Measurements from ENCODE around the gene DHX29.
A peak's percentile ranks its signal among the peaks of the same experiment; 100 is the strongest.

Gene DHX29

DNA sequence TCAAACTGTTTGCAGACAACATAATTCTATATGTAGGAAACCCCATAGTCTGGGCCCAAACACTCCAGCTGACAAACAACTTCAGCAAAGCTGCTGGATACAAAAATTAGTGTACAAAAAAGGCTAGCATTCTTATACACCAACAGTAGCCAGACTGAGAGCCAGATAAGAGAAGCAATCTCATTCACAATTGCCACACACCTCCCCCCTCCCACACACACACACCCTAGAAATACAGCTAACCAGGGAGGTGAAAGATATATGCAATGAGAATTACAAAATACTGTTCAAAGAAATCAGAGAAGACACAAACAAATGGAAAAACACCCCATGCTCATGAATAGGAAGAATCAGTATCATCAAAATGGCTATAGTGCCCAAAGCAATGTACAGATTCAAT is 9.3 kb upstream of the DHX29 start:
- no peak for DNase-seq (ENCODE audit: low read depth)

DNA sequence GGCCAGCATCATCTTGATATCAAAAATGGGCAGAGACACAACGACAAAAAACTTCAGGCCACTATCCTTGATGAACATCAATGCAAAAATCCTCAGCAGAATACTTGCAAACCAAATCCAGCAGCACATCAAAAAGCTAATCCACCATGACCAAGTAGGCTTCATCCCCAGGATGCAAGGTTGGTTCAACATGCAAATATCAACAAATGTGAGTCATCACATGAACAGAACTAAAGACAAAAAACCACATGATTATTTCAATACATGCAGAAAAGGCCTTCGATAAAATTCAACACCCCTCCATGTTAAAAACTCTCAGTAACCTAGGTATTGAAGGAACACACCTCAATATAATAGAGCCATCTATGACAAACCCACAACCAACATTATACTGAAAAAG is 8.8 kb upstream of the DHX29 start:
- DNase-seq (ENCODE audit: low read depth), result no peak

DNA sequence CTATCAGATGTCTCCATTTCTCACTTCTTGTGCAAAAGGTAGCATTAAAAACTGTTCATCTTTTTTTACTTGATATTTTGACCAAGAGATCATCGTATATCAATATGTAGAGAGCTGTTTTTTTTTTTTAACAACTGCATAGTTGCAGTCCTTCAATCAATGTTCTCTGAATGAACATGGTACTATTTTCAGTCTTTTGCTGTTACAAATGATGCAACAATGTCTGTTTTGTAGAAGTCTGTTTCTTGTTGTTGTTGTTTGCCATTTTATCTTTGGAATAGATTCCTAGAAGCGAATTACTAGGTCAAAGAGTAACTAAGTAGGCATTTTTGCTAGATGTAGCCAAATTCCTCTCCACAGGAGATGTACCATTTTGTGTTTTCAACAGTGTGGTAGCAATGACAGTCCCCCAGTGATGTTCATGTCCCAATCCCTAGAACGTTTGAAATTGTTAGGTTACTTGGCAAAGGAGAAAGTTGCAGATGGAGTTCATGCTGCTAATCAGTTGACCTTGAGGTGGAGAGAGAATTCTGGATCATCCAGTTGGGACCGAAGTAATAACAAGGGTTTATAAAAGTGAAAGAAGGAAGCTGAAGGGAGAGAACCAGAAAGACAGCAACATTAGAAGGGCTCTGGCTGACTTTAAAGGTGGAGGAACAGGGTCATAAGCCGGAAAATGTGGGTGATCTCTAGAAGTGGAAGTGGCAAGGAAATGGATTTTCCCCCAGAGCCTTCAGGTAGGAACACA is 6.5 kb upstream of the DHX29 start:
- no peak for DNase-seq (ENCODE audit: low read depth)

DNA sequence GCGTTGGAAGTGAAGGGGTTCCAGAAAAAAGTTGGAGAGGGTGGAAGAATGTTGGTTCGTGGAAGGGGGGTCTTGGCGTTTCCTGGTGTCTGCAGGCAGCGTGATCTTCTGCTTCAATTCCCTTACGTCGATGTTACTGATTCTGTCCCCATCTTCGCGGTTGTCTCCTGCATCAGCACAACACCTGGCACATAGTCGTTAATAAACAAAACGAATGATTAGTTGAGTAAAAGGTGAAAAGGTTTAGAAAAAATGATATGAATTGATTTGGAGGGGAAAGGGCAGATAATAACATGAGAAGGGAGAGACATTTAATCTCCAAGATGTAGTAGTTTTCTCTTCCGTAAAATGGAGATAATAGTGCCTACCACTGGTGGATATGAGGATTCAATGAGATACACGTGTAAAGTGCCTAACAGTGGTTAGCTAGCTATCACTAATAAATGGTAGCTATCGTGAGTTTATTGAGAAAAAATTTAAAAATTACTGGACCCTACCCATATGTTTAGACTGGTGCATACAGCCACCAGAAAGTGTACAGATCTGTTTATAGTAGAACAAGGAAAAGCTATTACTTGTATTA is 851 bp upstream of the DHX29 start:
- DNase-seq (ENCODE audit: low read depth), result peak; percentile 33

DNA sequence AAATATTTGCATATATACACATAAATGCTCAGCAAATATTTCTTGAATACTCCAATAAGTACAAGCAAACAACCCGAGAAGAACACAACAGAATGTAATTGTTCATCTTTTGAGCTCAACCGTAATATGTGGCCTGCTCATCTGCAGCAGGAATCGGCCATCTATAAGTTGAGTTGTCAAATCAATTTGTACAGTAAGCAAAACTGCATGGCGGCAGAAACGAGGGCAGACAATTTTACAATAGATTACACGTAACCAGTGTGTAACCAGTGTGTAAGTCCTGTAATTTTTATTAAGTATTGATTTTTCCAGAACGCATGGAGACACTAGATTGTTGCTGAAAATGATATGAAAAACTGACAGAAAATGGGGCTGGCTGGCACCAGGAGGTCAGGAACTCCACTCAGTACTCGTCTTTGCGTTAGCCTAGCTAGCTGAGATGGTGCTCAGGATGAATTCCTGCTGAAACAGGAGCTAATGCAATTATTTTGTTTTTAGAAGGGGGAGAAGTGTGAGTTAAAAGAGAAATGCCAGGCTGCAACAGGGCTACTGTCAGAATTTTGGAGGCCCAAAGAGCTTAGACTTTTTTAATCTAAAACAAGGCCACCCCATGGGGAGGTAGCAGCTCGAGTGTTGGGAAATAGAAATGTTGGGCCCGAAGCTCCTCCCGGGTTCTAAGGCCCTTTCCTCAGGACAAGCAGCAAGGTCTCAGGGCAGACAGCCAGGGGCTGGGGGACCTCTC is 682 bp downstream of the DHX29 start:
- DNase-seq (ENCODE audit: low read depth), result peak; percentile 19

DNA sequence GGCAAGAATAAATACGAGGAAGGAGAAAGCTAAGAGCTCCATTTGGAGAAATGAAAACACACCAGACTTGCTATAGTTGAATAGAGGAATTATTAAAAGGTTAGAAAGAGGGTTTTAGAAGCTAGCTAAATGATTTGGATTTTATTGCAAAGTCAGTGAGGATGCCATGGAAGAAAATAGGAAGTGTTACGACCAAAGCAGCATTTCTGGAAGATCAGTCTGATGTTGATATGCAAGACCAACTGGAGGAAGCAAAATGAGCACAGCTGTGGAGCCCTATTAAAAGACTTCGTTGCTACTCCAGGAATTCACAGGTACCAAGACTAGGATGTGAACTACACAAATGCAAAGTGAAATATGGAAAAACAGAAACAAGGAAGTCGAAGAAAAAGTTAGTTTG is 2.1 kb downstream of the DHX29 start:
- DNase-seq (ENCODE audit: low read depth), result no peak

DNA sequence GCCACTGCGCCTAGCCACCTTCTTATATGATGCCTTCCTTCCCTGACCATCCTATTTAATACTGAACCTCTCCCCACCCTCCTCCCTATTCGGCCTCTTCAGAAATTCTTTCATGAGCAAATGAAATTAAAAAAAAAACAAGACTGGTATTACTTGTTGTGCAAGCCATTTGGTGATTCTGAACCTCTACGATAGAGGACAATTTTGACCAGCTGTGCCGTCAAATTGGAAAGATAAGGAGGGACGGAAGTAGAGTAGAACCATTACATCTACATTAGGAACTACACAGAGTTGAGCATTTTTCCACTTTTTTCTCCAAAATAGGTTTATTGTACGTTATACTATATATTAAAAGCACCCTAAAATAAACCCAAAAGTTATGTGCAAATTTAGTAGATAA is 2.9 kb downstream of the DHX29 start:
- DNase-seq (ENCODE audit: low read depth), result no peak

DNA sequence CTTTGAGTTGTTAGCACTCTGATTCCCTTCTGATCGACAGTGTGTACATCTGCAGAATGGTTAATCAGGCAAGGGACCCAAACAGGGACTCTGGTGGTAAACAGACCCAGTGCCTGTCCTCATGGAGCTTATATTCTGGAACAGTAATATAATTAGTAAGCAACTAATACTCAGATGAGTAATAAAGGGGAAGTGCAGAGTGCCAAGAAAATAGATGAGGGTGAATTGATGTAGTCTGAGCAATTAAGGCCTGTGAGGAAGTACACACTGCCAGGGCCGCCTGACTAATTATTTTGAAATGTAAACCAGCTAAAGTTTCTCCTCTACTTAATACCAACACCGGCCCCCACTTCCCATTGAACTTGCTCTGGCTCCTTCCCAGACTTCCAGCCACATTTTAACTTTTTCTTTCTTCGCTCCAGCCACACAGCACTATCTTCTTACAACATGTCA is 4.2 kb downstream of the DHX29 start:
- DNase-seq (ENCODE audit: low read depth), result peak; percentile 98

DNA sequence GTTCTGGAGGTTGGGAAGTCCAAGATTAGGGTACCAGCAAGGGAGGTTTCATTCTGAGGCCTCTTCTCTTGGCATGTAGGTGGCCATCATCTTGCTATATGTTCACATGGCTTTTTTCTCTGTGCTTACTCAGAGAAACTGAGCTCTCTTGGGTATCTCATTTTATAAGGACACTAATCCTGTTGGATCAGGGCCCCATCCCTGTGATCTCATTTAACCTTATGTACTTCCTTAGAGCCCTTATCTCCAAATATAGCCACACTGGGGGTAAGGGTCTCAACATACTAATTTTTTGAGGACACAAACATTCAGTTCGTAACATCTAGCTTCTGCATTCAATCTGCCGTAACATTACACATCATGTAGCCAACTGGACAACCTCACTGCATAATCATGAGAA is 6.6 kb downstream of the DHX29 start:
- DNase-seq (ENCODE audit: low read depth), result no peak

DNA sequence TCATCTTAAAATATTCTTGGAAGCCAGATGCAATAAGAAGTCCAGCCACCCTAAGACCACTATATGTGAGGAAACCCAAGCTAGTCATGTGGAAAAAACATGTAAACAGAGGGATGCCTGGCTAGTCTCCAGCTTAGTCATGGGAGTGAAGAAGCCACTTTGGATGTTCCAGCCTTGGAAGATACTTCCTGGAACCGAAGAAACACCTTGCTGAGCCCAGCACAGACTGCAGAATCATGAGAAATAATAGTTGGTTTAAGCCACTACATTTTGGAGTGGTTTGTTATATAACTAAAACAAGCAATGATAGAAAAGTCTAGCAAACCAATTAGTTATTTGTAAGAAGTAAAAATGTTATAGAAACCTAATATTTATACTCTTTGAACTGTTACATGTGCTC is 12.6 kb downstream of the DHX29 start:
- DNase-seq (ENCODE audit: low read depth), result no peak

DNA sequence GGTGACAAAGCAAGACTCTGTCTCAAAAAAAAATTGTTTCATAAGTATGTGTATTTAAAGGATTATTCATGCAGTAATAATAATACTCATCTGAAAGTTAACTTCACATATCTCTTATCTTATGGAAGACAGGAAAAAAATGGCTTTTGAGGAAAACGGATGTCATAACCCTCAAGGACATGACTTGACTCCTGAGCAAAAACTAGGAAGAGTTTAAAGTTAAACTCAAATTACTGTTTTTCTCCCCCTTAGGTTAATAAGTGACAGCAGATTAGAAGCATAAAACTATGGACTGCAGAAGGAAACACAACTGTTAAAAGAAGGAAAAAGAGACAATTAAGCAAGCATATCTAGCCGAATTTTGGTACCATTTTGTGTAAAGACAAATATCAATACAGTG is 16.5 kb downstream of the DHX29 start:
- DNase-seq (ENCODE audit: low read depth), result no peak

DNA sequence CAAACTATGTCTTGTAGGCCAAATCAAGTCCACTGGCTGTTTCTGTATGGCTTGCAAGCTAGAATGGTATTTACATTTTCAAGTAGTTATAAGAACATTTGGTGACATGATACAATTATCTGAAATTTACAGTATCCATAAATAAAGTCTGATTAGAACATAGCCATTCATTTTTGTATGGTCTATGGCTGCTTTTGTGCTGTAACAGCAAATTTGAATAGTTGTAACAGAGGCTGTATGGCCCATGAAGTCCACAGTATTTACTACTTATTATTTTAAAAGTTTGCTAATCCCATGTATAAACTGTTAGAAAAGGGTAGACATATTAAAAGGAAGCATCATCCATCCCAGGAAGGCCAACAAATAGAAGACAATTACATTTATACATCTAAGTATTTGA is 17.7 kb downstream of the DHX29 start:
- DNase-seq (ENCODE audit: low read depth), result no peak

DNA sequence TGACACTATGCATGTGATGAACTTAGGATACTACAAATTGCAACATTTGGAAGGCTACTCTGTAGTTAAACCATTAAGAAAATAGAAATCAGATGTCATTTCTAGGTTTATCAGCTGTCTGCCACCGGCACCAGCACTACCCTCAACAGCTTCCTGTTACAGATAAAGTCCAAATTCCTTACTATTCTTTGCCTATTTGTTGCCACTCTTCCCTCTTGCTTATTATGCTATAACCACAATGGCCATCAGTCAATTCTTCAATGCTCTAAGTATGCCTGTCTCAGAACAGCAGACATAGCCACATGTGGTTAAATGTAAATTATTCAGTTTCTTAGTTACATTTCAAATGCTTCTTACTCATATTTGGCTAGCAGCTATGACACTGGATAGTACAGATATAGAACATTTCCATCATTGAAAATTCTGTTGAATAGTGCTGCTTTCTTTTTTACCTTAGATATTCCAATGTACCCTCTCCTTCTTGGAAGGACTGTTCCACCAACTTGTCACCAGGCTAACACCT is 21.0 kb downstream of the DHX29 start:
- no peak for DNase-seq (ENCODE audit: low read depth)

DNA sequence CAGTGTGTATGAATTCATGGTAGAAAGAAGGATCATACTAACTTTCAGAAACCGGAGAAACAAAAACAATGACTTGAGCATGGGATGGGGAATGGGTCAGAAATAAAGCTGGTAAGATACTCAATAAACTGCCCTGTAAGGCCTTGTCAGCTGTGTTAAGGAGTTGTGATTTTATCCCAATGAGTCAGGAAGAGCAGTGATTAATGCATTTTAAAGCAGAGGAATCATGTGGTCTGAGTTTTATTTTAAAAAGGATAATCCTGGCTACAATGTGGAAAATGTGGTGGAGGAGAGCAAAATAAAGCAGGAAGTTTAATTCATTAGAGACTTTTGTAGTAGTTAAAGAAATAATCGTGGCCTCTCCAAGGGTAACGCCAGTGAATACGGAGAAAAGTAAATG is 28.7 kb downstream of the DHX29 start:
- peak; percentile 81 for DNase-seq (ENCODE audit: low read depth)

DNA sequence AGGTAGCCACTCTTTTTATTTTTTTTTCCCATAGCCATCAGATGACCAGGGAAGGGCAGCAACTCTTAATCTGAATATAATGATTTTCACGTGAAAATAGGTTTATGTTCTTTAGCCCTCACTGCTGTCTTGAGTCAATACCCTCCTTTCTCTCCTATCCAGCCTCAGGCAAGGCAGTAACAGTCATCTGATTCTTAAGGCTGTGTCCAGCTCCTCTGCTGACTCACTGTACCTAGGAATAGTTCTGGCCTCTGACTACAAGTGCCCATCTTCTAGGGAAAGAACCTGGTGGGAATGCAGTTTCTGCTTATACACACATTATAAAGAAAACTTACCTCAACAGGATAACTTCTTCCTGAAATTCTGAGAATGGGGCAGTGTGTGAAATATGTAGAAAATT is 30.7 kb downstream of the DHX29 start:
- peak; percentile 70 for DNase-seq (ENCODE audit: low read depth)

DNA sequence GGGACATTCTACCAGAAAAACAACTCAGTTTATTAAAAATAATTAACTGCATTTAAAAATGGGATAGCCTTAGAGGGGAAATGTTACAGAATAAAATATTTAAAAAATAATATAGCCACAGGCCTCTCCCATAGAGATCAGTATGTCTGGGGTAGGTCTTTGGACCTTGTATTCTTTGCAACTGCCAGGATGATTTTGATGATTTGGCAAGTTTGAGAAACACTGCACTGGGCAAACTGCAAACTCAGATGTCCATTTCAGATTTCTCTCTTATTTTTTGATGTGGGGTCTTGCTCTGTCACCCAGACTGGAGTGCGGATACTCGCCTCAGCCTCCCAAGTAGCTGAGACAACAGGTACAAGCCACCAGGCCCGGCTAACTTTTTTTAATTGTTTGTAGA is 49.2 kb downstream of the DHX29 start:
- DNase-seq (ENCODE audit: low read depth), result no peak

DNA sequence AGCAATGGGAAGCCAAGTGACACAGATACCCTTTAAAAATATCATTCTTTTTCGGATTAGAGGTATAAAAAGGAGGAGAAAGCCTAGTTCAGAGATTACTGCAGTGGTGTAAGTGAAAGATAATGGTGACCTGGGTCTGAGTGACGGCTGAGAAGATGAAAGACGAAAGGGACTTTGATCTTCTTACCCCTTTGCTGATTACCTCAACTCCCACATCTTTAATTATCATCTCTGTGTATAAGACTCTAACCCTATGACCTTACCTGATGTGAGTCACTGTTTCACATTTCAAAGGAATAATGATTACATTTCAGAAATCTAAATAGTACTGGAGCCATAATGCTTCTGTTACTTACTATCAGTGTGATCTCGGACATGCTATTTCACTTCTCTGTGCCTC is 52.7 kb downstream of the DHX29 start:
- no peak for DNase-seq (ENCODE audit: low read depth)

DNA sequence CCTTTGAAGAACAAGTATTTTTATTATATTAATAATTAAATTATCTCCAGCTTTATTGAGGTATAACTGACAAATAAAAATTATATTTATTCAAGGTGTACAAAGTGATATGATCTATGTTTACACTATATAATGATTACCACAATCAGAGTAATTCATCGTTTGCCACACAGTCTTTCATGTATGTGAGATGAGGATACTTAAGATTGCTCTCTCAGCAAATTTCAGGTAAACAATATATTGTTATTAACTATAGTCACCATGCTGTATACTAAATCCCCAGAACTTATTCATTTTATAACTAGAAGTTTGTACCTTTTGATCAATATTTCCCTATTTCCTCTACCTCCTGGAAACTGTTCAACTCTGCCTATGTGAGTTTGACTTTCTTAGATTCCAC is 57.4 kb downstream of the DHX29 start:
- DNase-seq (ENCODE audit: low read depth), result no peak

DNA sequence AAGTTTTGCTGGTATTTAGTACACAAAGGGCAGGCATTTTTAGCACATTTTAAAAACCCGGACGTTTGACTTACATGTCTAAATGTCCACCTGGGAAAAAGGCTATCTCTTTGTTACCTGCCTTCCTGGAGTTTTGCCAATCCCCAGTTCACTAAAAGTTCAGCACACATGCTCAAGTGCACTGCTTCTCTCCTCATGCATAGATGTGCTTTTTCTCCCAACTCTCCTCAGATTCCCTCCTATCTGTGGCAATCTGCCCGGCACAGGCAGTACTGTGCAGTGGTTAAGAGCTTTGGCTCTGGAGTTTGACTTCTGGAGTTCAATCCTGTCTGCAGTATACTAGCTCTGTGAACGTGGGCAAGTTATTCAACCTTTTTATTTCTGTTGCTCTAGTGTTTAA is 65.7 kb downstream of the DHX29 start:
- no peak for DNase-seq (ENCODE audit: low read depth)

DNA sequence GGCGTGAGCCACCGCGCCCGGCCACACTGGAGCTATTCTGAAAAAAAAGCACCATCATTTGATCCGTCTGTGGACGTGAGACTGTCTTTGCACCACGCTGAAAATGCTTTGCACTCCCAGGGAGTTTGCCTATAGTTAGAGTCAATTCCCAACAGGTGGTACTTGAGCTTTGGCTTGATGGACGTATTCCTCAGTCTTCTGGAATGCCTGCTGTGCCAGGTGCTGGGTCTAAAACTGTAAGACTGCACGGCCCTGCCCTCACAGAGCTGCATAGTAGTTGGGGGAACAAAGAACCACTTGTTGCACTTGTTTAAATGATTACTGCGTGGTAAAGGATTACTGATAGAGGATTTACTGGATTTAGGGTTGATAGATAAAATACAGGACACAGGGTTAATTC is 70.7 kb downstream of the DHX29 start:
- DNase-seq (ENCODE audit: low read depth), result no peak

DNA sequence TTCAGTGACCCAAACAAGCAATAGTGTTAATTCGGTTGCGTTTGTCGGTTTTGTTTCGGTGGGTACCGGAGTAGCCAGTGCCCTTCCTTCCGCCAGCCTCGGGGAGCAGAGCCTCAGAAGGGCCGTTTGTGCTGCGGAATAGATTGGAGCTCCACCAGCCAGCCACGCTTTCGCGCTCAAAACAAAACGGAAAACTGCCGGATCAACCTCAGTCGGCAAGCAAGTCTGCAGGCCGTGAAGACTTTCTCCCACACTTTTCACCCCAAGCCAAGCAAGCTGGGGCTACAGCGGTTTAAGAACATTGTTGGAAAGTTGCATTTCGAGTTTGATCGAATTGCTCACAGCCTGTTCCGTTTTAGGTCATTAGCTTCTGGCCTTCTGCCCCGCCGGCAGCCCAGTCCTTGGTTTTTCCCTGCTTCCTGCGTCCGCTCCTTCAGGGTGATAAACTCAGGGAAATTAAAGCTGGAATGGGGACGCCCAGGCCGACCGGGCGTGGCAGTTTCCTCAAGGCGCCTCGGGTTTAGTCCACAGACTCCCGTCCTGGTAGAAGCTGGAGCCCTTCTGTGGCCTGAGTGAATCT is 73.3 kb downstream of the DHX29 start:
- peak; percentile 36 for DNase-seq (ENCODE audit: low read depth)

DNA sequence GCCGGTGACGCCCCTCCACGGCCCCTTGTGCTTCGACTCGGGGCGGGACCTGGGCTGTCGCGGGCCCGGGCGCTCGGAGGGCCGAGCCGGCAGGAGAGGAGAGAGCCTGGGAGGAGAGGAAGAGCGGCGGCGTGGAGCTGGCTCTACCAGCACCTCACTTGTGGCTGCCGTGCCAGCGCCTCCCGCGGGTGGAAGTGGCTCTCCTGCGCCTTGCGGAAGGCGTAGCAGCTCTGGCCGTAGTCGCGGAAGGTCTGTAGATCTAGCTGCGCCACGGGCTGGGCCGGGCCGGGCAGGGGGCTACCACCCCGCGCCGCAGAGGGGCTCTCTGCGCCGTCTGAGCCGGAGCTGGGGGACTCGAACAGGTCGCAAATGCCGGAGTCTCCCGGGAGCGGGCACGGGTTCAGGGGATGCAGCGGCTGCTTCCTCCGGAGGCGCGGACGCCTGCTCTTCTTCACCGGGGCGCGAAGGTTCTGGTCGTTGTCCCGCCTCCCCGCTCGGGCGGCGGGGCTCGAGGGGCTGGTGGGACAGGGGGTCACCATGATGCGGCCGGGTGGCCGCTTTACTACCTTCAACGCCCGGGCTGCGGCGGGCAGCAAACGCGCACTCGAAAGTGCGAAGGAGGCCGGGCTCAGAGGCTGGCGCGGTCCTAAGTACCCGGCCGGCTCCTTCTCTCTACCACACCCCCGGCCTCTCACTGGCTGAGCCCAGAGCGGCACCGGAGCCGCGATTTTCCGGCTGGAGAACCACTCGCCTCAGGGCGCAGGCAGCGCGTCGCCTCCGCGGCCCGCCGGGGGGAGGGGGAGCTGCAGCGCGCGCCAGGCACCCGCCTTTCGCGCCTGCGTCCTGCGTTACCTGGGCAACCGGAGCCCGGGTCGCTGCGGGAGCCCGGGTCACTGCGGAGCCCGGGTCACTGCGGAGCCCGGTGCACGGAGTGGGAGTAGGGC is 74.2 kb downstream of the DHX29 start, which contains the start of gene CCNO:
TSS of gene CCNO (minus strand) at position 624 of the 944 bp plus-strand sequence. CDS start at position 539, 85 bp downstream.
- peak; percentile 80 for DNase-seq (ENCODE audit: low read depth)
